Prostate gland (tissue), 2 donors: ENCODE measurements around the gene NUPR1.

Experiments used
- CTCF ChIP-seq, 4 experiments: fragments of 200-600 bp in 2 of 4; fragments of 450-650 bp in 2 of 4; sonication (generic) in 2 of 4; IDR thresholded peaks; 1 replicate in 3 of 4; 2 replicates in 1 of 4; pipeline ENCODE4 v1.5.1; 2016 to 2019; ENCODE audit warnings: antibody characterized with exemption in 4 of 4, mild to moderate bottlenecking in 2 of 4, moderate library complexity in 2 of 4
- POLR2A ChIP-seq: fragments of 450-650 bp; IDR thresholded peaks from one replicate; pipeline ENCODE4 v1.6.1; 2016; ENCODE audit warnings: antibody characterized with exemption, mild to moderate bottlenecking
- POLR2AphosphoS5 ChIP-seq: sonication (generic); formaldehyde crosslinking; IDR thresholded peaks from one replicate; pipeline ENCODE4 v1.6.1; 2017; ENCODE audit warnings: antibody characterized with exemption

- TF ChIP-seq CTCF (IDR thresholded peaks at IDR 0.05), result no peak
- no peak for TF ChIP-seq POLR2AphosphoS5
- TF ChIP-seq POLR2A, result no peak
These were observed 40.0 kb downstream of the NUPR1 start for GRCh38 chr16:28498666-28499381.
